ENCODE data around the gene HOXD11.
A peak's percentile ranks its signal among the peaks of the same experiment; 100 is the strongest.

GRCh38 chr2:176079831-176080539 lies 27.1 kb upstream of the HOXD11 start:
- TF ChIP-seq, protein P1, sequence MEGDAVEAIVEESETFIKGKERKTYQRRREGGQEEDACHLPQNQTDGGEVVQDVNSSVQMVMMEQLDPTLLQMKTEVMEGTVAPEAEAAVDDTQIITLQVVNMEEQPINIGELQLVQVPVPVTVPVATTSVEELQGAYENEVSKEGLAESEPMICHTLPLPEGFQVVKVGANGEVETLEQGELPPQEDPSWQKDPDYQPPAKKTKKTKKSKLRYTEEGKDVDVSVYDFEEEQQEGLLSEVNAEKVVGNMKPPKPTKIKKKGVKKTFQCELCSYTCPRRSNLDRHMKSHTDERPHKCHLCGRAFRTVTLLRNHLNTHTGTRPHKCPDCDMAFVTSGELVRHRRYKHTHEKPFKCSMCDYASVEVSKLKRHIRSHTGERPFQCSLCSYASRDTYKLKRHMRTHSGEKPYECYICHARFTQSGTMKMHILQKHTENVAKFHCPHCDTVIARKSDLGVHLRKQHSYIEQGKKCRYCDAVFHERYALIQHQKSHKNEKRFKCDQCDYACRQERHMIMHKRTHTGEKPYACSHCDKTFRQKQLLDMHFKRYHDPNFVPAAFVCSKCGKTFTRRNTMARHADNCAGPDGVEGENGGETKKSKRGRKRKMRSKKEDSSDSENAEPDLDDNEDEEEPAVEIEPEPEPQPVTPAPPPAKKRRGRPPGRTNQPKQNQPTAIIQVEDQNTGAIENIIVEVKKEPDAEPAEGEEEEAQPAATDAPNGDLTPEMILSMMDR (IDR thresholded peaks at IDR 0.05): peak in 1 of 3 donors; percentile 28
- TF ChIP-seq POLR2A (IDR thresholded peaks at IDR 0.05): no peak

All from breast epithelium (tissue), 3 donors.